A549 (cell line): Measurements from ENCODE around the gene SRD5A3.

Source experiments
- BHLHE40 ChIP-seq: IDR thresholded peaks from 2 replicates; pipeline ENCODE4 v1.6.1; 2012; ENCODE audit warnings: low read depth, low read length, inconsistent platforms
- CBX8 ChIP-seq: fragments of 200-600 bp; sonication (generic); IDR thresholded peaks from 2 replicates; pipeline ENCODE4 v1.6.1; 2016
- KDM1A ChIP-seq: fragments of 200-600 bp; sonication (generic); IDR thresholded peaks from 2 replicates; pipeline ENCODE4 v1.6.1; 2016; ENCODE audit warnings: low read depth, mild to moderate bottlenecking
- POLR2A ChIP-seq: IDR thresholded peaks from 2 replicates; pipeline ENCODE4 v1.6.1; 2012; ENCODE audit warnings: mild to moderate bottlenecking, low read length
- POLR2AphosphoS2 ChIP-seq: conservative IDR thresholded peaks from 2 replicates; pipeline ENCODE4 v1.6.1; 2012; ENCODE audit warnings: low read length, improper control_type of control experiment, inconsistent platforms
- TF ChIP-seq, protein P1 (sequence below): fragments of >200 bp; sonication (Bioruptor Twin); formaldehyde crosslinking; IDR thresholded peaks from 3 replicates; pipeline ENCODE4 v1.5.1; 2016
- TF ChIP-seq, protein P2 (sequence below): IDR thresholded peaks from 2 replicates; pipeline ENCODE4 v1.6.1; 2012

DNA sequence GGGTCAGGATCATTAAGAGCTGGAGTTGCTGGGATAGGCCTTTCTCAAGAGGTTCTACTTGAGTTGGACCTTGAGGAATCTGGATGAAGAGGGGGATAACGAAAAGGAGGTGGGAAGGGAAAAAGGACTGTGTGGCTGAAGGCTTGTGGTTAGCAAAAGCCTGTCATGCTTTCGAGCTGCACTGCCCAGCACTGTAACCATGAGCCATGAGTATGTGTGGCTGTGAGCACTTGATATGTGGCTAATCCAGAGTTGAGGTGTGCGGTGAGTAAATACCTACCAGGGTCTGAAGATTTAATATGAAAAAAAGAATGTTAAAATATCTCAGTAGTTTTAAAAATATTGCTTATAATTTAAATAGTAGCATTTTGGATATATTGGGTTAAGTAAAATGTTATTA is 61.1 kb downstream of the SRD5A3 start:
- TF ChIP-seq, protein P1, sequence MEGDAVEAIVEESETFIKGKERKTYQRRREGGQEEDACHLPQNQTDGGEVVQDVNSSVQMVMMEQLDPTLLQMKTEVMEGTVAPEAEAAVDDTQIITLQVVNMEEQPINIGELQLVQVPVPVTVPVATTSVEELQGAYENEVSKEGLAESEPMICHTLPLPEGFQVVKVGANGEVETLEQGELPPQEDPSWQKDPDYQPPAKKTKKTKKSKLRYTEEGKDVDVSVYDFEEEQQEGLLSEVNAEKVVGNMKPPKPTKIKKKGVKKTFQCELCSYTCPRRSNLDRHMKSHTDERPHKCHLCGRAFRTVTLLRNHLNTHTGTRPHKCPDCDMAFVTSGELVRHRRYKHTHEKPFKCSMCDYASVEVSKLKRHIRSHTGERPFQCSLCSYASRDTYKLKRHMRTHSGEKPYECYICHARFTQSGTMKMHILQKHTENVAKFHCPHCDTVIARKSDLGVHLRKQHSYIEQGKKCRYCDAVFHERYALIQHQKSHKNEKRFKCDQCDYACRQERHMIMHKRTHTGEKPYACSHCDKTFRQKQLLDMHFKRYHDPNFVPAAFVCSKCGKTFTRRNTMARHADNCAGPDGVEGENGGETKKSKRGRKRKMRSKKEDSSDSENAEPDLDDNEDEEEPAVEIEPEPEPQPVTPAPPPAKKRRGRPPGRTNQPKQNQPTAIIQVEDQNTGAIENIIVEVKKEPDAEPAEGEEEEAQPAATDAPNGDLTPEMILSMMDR = no peak
- TF ChIP-seq POLR2A = no peak
- TF ChIP-seq POLR2AphosphoS2 = no peak
- TF ChIP-seq BHLHE40 = no peak
- TF ChIP-seq, protein P2, sequence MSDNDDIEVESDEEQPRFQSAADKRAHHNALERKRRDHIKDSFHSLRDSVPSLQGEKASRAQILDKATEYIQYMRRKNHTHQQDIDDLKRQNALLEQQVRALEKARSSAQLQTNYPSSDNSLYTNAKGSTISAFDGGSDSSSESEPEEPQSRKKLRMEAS = no peak
- no peak for TF ChIP-seq KDM1A
- TF ChIP-seq CBX8 = no peak
